Endothelial cell of umbilical vein (primary cell): Measurements from ENCODE around the gene LRSAM1.

ENCODE experiments used
- CTCF ChIP-seq, 2 donors: IDR thresholded peaks; 1 replicate in 1 of 2; 2 replicates in 1 of 2; pipeline ENCODE4 v1.5.1; 2011; ENCODE audit warnings: low read length in 2 of 2, mild to moderate bottlenecking in 2 of 2, moderate library complexity in 2 of 2, control low read depth in 1 of 2, inconsistent platforms in 1 of 2, low read depth in 1 of 2; ENCODE audit not compliant: insufficient read depth in 1 of 2; ENCODE audit errors: extremely low read depth in 1 of 2
- EZH2 ChIP-seq: IDR thresholded peaks from 2 replicates; pipeline ENCODE4 v1.6.1; 2012; ENCODE audit warnings: borderline replicate concordance, low read depth, mild to moderate bottlenecking, moderate library complexity, low read length, inconsistent platforms; ENCODE audit not compliant: severe bottlenecking
- FOS ChIP-seq: IDR thresholded peaks from 2 replicates; pipeline ENCODE4 v1.6.1; 2011; ENCODE audit warnings: mild to moderate bottlenecking, low read length, moderate library complexity, borderline replicate concordance; ENCODE audit not compliant: insufficient read depth
- GATA2 ChIP-seq: IDR thresholded peaks from 2 replicates; pipeline ENCODE4 v1.7.0; 2011; ENCODE audit warnings: low read depth, mild to moderate bottlenecking, moderate library complexity, mixed read lengths, low read length; ENCODE audit not compliant: insufficient read length, insufficient read depth
- JUN ChIP-seq: IDR thresholded peaks from 2 replicates; pipeline ENCODE4 v1.6.1; 2011; ENCODE audit warnings: borderline replicate concordance, low read depth; ENCODE audit not compliant: insufficient read length, insufficient read depth
- MAX ChIP-seq: IDR thresholded peaks from 2 replicates; pipeline ENCODE4 v1.6.1; 2011; ENCODE audit not compliant: insufficient read depth, insufficient read length
- MYC ChIP-seq: IDR thresholded peaks from one replicate; pipeline ENCODE4 v1.6.1; 2011; ENCODE audit warnings: mild to moderate bottlenecking, low read depth, low read length
- POLR2A ChIP-seq: IDR thresholded peaks from 2 replicates; pipeline ENCODE4 v1.6.1; 2012; ENCODE audit warnings: low read depth, mild to moderate bottlenecking, control low read depth, low read length
- POLR2AphosphoS5 ChIP-seq: IDR thresholded peaks from 2 replicates; pipeline ENCODE4 v1.6.1; 2012; ENCODE audit warnings: low read depth, mild to moderate bottlenecking, control low read depth, low read length, moderate library complexity; ENCODE audit not compliant: insufficient read depth

GRCh38 chr9:127521919-127522304 is 70.6 kb downstream of the LRSAM1 start:
- TF ChIP-seq CTCF (IDR thresholded peaks at IDR 0.05; ENCODE audit: extremely low read depth in 1 of 2, insufficient read depth in 1 of 2, low read depth in 1 of 2, low read length in 2 of 2), result no peak
- TF ChIP-seq EZH2, result no peak
- no peak for TF ChIP-seq POLR2A
- no peak for TF ChIP-seq FOS
- TF ChIP-seq POLR2AphosphoS5, result no peak
- no peak for TF ChIP-seq MYC
- no peak for TF ChIP-seq GATA2
- no peak for TF ChIP-seq MAX
- TF ChIP-seq JUN, result no peak
